SK-N-SH (cell line): Measurements from ENCODE around the gene ANKS1B. TPM values are rescaled to one million over a fixed set of nuclear protein-coding genes. Genes with fewer than 3 reads are reported as not detected.

Experiments used
- CTCF ChIA-PET: fragments of 300-600, 350-600 bp; formaldehyde crosslinking; extraction: SDS; loops from one replicate; lab custom pipeline; 2021; lab: Yijun Ruan, JAX
- POLR2A ChIA-PET: fragments of 350-600 bp; sonication (Branson Sonifier 250); formaldehyde crosslinking; extraction: SDS; loops from one replicate; lab custom pipeline; 2020; ENCODE audit warnings: antibody characterized with exemption, inconsistent platforms; lab: Yijun Ruan, JAX
- DNase-seq: peaks from one replicate; pipeline ENCODE4 v3.0.0; 2012
- H2AFZ ChIP-seq: fragments of 200-600 bp; sonication (generic); 2 replicates; pipeline ENCODE4 v1.8.1; 2016; ENCODE audit warnings: antibody characterized with exemption, mild to moderate bottlenecking, low read depth
- H3F3A ChIP-seq: fragments of 200-600 bp; sonication (generic); replicated peaks from 2 replicates; pipeline ENCODE3; 2016; ENCODE audit warnings: antibody characterized with exemption, mild to moderate bottlenecking; ENCODE audit not compliant: insufficient read depth
- H3K27ac ChIP-seq, 2 experiments: fragments of 200-500 bp in 1 of 2; fragments of 200-600 bp in 1 of 2; sonication (Bioruptor generic) in 1 of 2; sonication (generic), shearing (Covaris generic) in 1 of 2; 2 replicates each; pipeline versions ENCODE4 v1.5.1 to v1.6.1; 2014 to 2016; ENCODE audit warnings: low read depth in 2 of 2, inconsistent platforms in 1 of 2, low read length in 1 of 2, mild to moderate bottlenecking in 1 of 2, mixed read lengths in 1 of 2
- H3K27me3 ChIP-seq: fragments of 200-600 bp; sonication (generic), shearing (Covaris generic); 2 replicates; pipeline ENCODE4 v1.6.1; 2016; ENCODE audit warnings: mixed run types; ENCODE audit not compliant: insufficient read depth
- H3K36me3 ChIP-seq, 2 experiments: fragments of 200-500 bp in 1 of 2; fragments of 200-600 bp in 1 of 2; sonication (Bioruptor generic) in 1 of 2; sonication (generic) in 1 of 2; replicated peaks in 1 of 2; 2 replicates each; pipeline versions ENCODE3 to v1.5.1; 2014 to 2016; ENCODE audit warnings: low read length in 1 of 2, mild to moderate bottlenecking in 1 of 2; ENCODE audit not compliant: insufficient read depth in 2 of 2, control insufficient read depth in 1 of 2
- H3K4me1 ChIP-seq, 2 experiments: fragments of 200-500 bp in 1 of 2; fragments of 200-600 bp in 1 of 2; sonication (Bioruptor generic) in 1 of 2; sonication (generic), shearing (Covaris generic) in 1 of 2; 2 replicates each; pipeline versions ENCODE4 v1.5.1 to v1.6.1; 2014 to 2016; ENCODE audit warnings: low read depth in 1 of 2, low read length in 1 of 2, mixed run types in 1 of 2; ENCODE audit not compliant: insufficient read depth in 2 of 2, control insufficient read depth in 1 of 2
- H3K4me2 ChIP-seq: fragments of 200-600 bp; sonication (generic), shearing (Covaris generic); 2 replicates; pipeline ENCODE4 v1.6.1; 2017; ENCODE audit warnings: mixed run types
- H3K4me3 ChIP-seq, 2 experiments: fragments of 200-500 bp in 1 of 2; fragments of 200-600 bp in 1 of 2; sonication (Bioruptor generic) in 1 of 2; sonication (generic), shearing (Covaris generic) in 1 of 2; 2 replicates each; pipeline versions ENCODE4 v1.5.1 to v1.8.1; 2014 to 2016; ENCODE audit warnings: low read depth in 2 of 2, inconsistent platforms in 1 of 2, low read length in 1 of 2, mild to moderate bottlenecking in 1 of 2, mixed read lengths in 1 of 2, moderate library complexity in 1 of 2
- H3K79me2 ChIP-seq: fragments of 200-600 bp; sonication (generic); 2 replicates; pipeline ENCODE4 v1.8.1; 2017; ENCODE audit warnings: mild to moderate bottlenecking; ENCODE audit not compliant: insufficient read depth
- H3K9ac ChIP-seq: fragments of 200-600 bp; sonication (generic); 2 replicates; pipeline ENCODE4 v1.6.1; 2017; ENCODE audit warnings: mixed run types
- H3K9me2 ChIP-seq: fragments of 200-600 bp; sonication (generic); 2 replicates; pipeline ENCODE4 v1.6.1; 2017; ENCODE audit warnings: mixed run types
- H3K9me3 ChIP-seq: fragments of 200-600 bp; sonication (generic); 2 replicates; pipeline ENCODE4 v1.6.1; 2017; ENCODE audit warnings: mixed run types, mild to moderate bottlenecking, moderate library complexity
- H4K20me1 ChIP-seq: fragments of 200-600 bp; sonication (generic); 2 replicates; pipeline ENCODE4 v1.6.1; 2017; ENCODE audit warnings: mild to moderate bottlenecking, mixed run types; ENCODE audit not compliant: insufficient read depth
- CTCF ChIP-seq: fragments of 200-600 bp; sonication (generic); IDR thresholded peaks from 2 replicates; pipeline ENCODE4 v1.6.1; 2017; ENCODE audit warnings: antibody characterized with exemption, mild to moderate bottlenecking, moderate library complexity
- EP300 ChIP-seq, 2 experiments: IDR thresholded peaks; 2 replicates each; pipeline versions ENCODE4 v1.4.0 to v1.6.1; 2012; ENCODE audit warnings: borderline replicate concordance in 1 of 2, low read depth in 1 of 2, low read length in 1 of 2
- FOSL2 ChIP-seq: IDR thresholded peaks from 2 replicates; pipeline ENCODE4 v1.4.0; 2012; ENCODE audit warnings: low read depth, mild to moderate bottlenecking, moderate library complexity, borderline replicate concordance
- FOXM1 ChIP-seq: IDR thresholded peaks from 2 replicates; pipeline ENCODE4 v1.4.0; 2012; ENCODE audit warnings: low read depth, mild to moderate bottlenecking
- GATA2 ChIP-seq: sonication (generic); formaldehyde crosslinking; IDR thresholded peaks from 2 replicates; pipeline ENCODE4 v1.5.0; 2020; ENCODE audit warnings: mild to moderate bottlenecking, missing genetic modification reagents
- NFIC ChIP-seq: IDR thresholded peaks from 2 replicates; pipeline ENCODE4 v1.4.0; 2012; ENCODE audit warnings: borderline replicate concordance
- NRF1 ChIP-seq: IDR thresholded peaks from 2 replicates; pipeline ENCODE4 v1.6.1; 2012; ENCODE audit warnings: low read depth, mild to moderate bottlenecking, low read length
- PBX3 ChIP-seq: IDR thresholded peaks from 2 replicates; pipeline ENCODE4; 2012
- POLR2AphosphoS5 ChIP-seq: IDR thresholded peaks from 2 replicates; pipeline ENCODE4 v1.6.1; 2012; ENCODE audit warnings: low read depth, low read length
- RAD21 ChIP-seq: IDR thresholded peaks from 2 replicates; pipeline ENCODE4 v1.6.1; 2012; ENCODE audit warnings: mild to moderate bottlenecking, low read length
- RCOR1 ChIP-seq: fragments of 150-350 bp; IDR thresholded peaks from 2 replicates; pipeline ENCODE4 v1.6.1; 2017; ENCODE audit warnings: antibody characterized with exemption, low read length
- RFX5 ChIP-seq: IDR thresholded peaks from 2 replicates; pipeline ENCODE4 v1.6.1; 2012; ENCODE audit warnings: mild to moderate bottlenecking, improper control_type of control experiment, low read length
- RXRA ChIP-seq: IDR thresholded peaks from 2 replicates; pipeline ENCODE4 v1.4.0; 2012; ENCODE audit warnings: low read depth, mild to moderate bottlenecking, borderline replicate concordance
- SIN3A ChIP-seq: IDR thresholded peaks from 2 replicates; pipeline ENCODE4 v1.6.1; 2012; ENCODE audit warnings: low read depth, mild to moderate bottlenecking, low read length, moderate library complexity, borderline replicate concordance
- SMC3 ChIP-seq: IDR thresholded peaks from 2 replicates; pipeline ENCODE4 v1.6.1; 2012; ENCODE audit warnings: low read depth, low read length, improper control_type of control experiment
- USF1 ChIP-seq: IDR thresholded peaks from 2 replicates; pipeline ENCODE4 v1.4.0; 2012; ENCODE audit warnings: low read depth, borderline replicate concordance
- USF2 ChIP-seq: fragments of 150-350 bp; IDR thresholded peaks from 2 replicates; pipeline ENCODE4 v1.6.1; 2017; ENCODE audit warnings: antibody characterized with exemption, low read length, low read depth, borderline replicate concordance
- YY1 ChIP-seq: IDR thresholded peaks from 2 replicates; pipeline ENCODE4 v1.4.0; 2012; ENCODE audit warnings: low read depth, mild to moderate bottlenecking
- WGBS: methylation state at CpG from one replicate; pipeline ENCODE4 v1.1.6; 2017; ENCODE audit warnings: low lambda C conversion rate; 5-methylcytosine and 5-hydroxymethylcytosine counted together
- polyA plus RNA-seq, 3 experiments: library from polyadenylated mRNA; depleted of rRNA; stranded (reverse); fragments of >200 nt; gene quantifications; 2 replicates each; pipeline ENCODE4 v1.2.3, GENCODE V29; 2012

Gene ANKS1B
- polyA plus RNA-seq, 1 of the 3 experiments (the other 2 are of a cell fraction): 1.8 TPM

- H3K9ac ChIP-seq: no peak overlapping the region
- DNase-seq: no peak
- no peak overlapping the region for H3K4me2 ChIP-seq
- no peak for TF ChIP-seq RFX5
- TF ChIP-seq SIN3A: no peak
- no peak for TF ChIP-seq RCOR1
- TF ChIP-seq USF1: no peak
- no peak for TF ChIP-seq CTCF
- no peak for TF ChIP-seq EP300 (IDR thresholded peaks at IDR 0.05; ENCODE audit: borderline replicate concordance in 1 of 2, low read depth in 1 of 2, low read length in 1 of 2)
- TF ChIP-seq PBX3: no peak
- TF ChIP-seq RXRA: no peak
- no peak for TF ChIP-seq FOSL2
- TF ChIP-seq YY1: no peak
- no peaks in the 10 kb centered on the region for H3K9me2 ChIP-seq
- H3K4me3 ChIP-seq: no peak overlapping the region
- H3K36me3 ChIP-seq: no peaks in the 10 kb centered on the region
- 33% methylated on average over 3 of the region's 3 CpGs for WGBS
- H3K4me1 ChIP-seq: no peaks in the 10 kb centered on the region
- 0 out of 2 replicates have a peak, but pooled peaks cover 6% of the 10 kb centered on the region for H3K9me3 ChIP-seq
- H3K27ac ChIP-seq: no peak overlapping the region
- H4K20me1 ChIP-seq: no peaks in the 10 kb centered on the region
- ChIA-PET POLR2A (no interaction called here), CTCF (no interaction called here)
- no peaks in the 10 kb centered on the region for H3K27me3 ChIP-seq
- H3K79me2 ChIP-seq: no peaks in the 10 kb centered on the region
- no peaks in the 10 kb centered on the region for H3F3A ChIP-seq
- no peak overlapping the region for H2AFZ ChIP-seq
Measured at GRCh38 chr12:99521664-99522063, 463.1 kb downstream of the ANKS1B start.

- ChIA-PET CTCF (no interaction called here), POLR2A (no interaction called here)
- no peak overlapping the region for H3K4me2 ChIP-seq
- no peak overlapping the region for H2AFZ ChIP-seq
- H3K4me1 ChIP-seq: no peaks in the 10 kb centered on the region
- H3K27ac ChIP-seq: no peak overlapping the region
- no peaks in the 10 kb centered on the region for H4K20me1 ChIP-seq
- no peaks in the 10 kb centered on the region for H3K9me2 ChIP-seq
- no peak overlapping the region for H3K4me3 ChIP-seq
- no peaks in the 10 kb centered on the region for H3F3A ChIP-seq
- TF ChIP-seq FOSL2 (no peak), RXRA (no peak), POLR2AphosphoS5 (no peak), RAD21 (no peak), NFIC (no peak), SIN3A (no peak), NRF1 (no peak), USF2 (no peak), CTCF (no peak), SMC3 (no peak), YY1 (no peak), PBX3 (no peak), GATA2 (CRISPR knock-in tag) (no peak), FOXM1 (no peak)
- WGBS: 34% methylated on average over 2 of the region's 2 CpGs
- no peaks in the 10 kb centered on the region for H3K79me2 ChIP-seq
- H3K36me3 ChIP-seq: no peaks in the 10 kb centered on the region
- DNase-seq: no peak
- no peaks in the 10 kb centered on the region for H3K27me3 ChIP-seq
- no peaks in the 10 kb centered on the region for H3K9me3 ChIP-seq
- no peak overlapping the region for H3K9ac ChIP-seq
Measured at GRCh38 chr12:99513066-99513465, 471.7 kb downstream of the ANKS1B start.
